H1 (cell line): ENCODE results near the gene MLEC. TPM values are rescaled to one million over a fixed set of nuclear protein-coding genes. Genes with fewer than 3 reads are reported as not detected.

Source experiments
- CTCF ChIA-PET: fragments of 300-600 bp; sonication (Branson Sonifier 250); formaldehyde crosslinking; loops from one replicate; lab custom pipeline; 2021; ENCODE audit not compliant: partially characterized antibody; lab: Charles Lee
- POLR2A ChIA-PET: fragments of 300-600 bp; sonication (Branson Sonifier 250); formaldehyde crosslinking; loops from one replicate; lab custom pipeline; 2021; ENCODE audit warnings: inconsistent platforms; ENCODE audit not compliant: partially characterized antibody; lab: Charles Lee
- DNase-seq, 2 experiments: peaks; one replicate each; pipeline versions ENCODE4 v3.0.0 to v3.0.0-alpha.2; 2010 to 2022; ENCODE audit warnings: low spot score in 2 of 2, low read depth in 1 of 2, mixed read lengths in 1 of 2
- FAIRE-seq: peaks from 2 replicates; lab custom pipeline; 2011; peaks lifted over from hg19 to GRCh38; lab: Jason Lieb, UNC
- H2AFZ ChIP-seq: 2 replicates; pipeline ENCODE4 v1.8.1; 2012; ENCODE audit warnings: low read length, inconsistent platforms
- H2AK5ac ChIP-seq: 2 replicates; pipeline ENCODE4 v1.6.1; 2013; ENCODE audit warnings: low read depth, low read length
- H2BK120ac ChIP-seq: replicated peaks from 2 replicates; pipeline ENCODE3; 2013; ENCODE audit warnings: low read depth, low read length, inconsistent platforms
- H2BK12ac ChIP-seq: 2 replicates; pipeline ENCODE4 v1.6.1; 2013; ENCODE audit warnings: low read depth, low read length
- H2BK15ac ChIP-seq: 2 replicates; pipeline ENCODE4 v1.6.1; 2013; ENCODE audit warnings: low read length
- H2BK20ac ChIP-seq: 2 replicates; pipeline ENCODE4 v1.6.1; 2013; ENCODE audit warnings: low read length
- H2BK5ac ChIP-seq: 2 replicates; pipeline ENCODE4 v1.6.1; 2013; ENCODE audit warnings: low read depth, low read length
- H3K14ac ChIP-seq: 2 replicates; pipeline ENCODE4 v1.6.1; 2013; ENCODE audit warnings: inconsistent platforms; ENCODE audit not compliant: insufficient read length
- H3K18ac ChIP-seq: 2 replicates; pipeline ENCODE4 v1.6.1; 2013; ENCODE audit warnings: low read length; ENCODE audit errors: extremely low read depth
- H3K23ac ChIP-seq: 2 replicates; pipeline ENCODE4 v1.6.1; 2013; ENCODE audit warnings: inconsistent platforms; ENCODE audit not compliant: insufficient read length
- H3K23me2 ChIP-seq: 2 replicates; pipeline ENCODE4 v1.6.1; 2013; ENCODE audit warnings: low read depth, low read length
- H3K27ac ChIP-seq: 2 replicates; pipeline ENCODE4 v1.6.1; 2011; ENCODE audit warnings: low read depth, low read length, inconsistent platforms
- H3K27me3 ChIP-seq, 4 experiments: replicated peaks in 1 of 4; 1 replicate in 1 of 4; 2 replicates in 3 of 4; pipeline versions ENCODE4 v1.6.1 to v1.8.1; 2011 to 2013; ENCODE audit warnings: low read length in 3 of 4, mild to moderate bottlenecking in 3 of 4, inconsistent platforms in 2 of 4, mixed read lengths in 2 of 4, moderate library complexity in 1 of 4; ENCODE audit not compliant: control insufficient read depth in 3 of 4, insufficient read depth in 3 of 4; ENCODE audit errors: extremely low read depth in 1 of 4
- H3K36me3 ChIP-seq, 4 experiments: 2 replicates each; pipeline versions ENCODE4 v1.6.1 to v1.8.1; 2011 to 2013; ENCODE audit warnings: mild to moderate bottlenecking in 4 of 4, low read length in 3 of 4, moderate library complexity in 2 of 4, control low read depth in 1 of 4, inconsistent platforms in 1 of 4; ENCODE audit not compliant: insufficient read depth in 4 of 4, control insufficient read depth in 2 of 4
- H3K4ac ChIP-seq: replicated peaks from 2 replicates; pipeline ENCODE3; 2013; ENCODE audit warnings: low read length, low read depth, mixed read lengths, inconsistent platforms; ENCODE audit not compliant: insufficient read length
- H3K4me1 ChIP-seq, 4 experiments: replicated peaks in 1 of 4; 1 replicate in 1 of 4; 2 replicates in 3 of 4; pipeline versions ENCODE4 v1.6.1 to v1.8.1; 2011 to 2013; ENCODE audit warnings: low read length in 3 of 4, inconsistent platforms in 2 of 4, mixed read lengths in 1 of 4; ENCODE audit not compliant: insufficient read depth in 4 of 4, control insufficient read depth in 3 of 4
- H3K4me2 ChIP-seq, 2 experiments: 2 replicates each; pipeline versions ENCODE4 v1.6.1 to v1.8.1; 2011 to 2013; ENCODE audit warnings: low read depth in 2 of 2, low read length in 2 of 2, control low read depth in 1 of 2, inconsistent platforms in 1 of 2, mild to moderate bottlenecking in 1 of 2; ENCODE audit not compliant: insufficient read depth in 1 of 2
- H3K4me3 ChIP-seq, 4 experiments: fragments of 200-600, 300-600 bp in 1 of 4; sonication (generic), shearing (Covaris generic), sonication (Bioruptor Twin) in 1 of 4; 2 replicates each; pipeline versions ENCODE4 v1.5.1 to v1.8.1; 2011 to 2016; ENCODE audit warnings: low read length in 4 of 4, low read depth in 3 of 4, control low read depth in 2 of 4, inconsistent platforms in 2 of 4, mild to moderate bottlenecking in 2 of 4, mixed read lengths in 1 of 4, moderate library complexity in 1 of 4; ENCODE audit not compliant: insufficient read depth in 2 of 4; ENCODE audit errors: extremely low read depth in 1 of 4
- H3K56ac ChIP-seq: replicated peaks from 2 replicates; pipeline ENCODE3; 2013; ENCODE audit warnings: low read depth, mild to moderate bottlenecking, mixed read lengths, low read length, inconsistent platforms; ENCODE audit not compliant: insufficient read length
- H3K79me1 ChIP-seq: 2 replicates; pipeline ENCODE4 v1.6.1; 2013; ENCODE audit warnings: low read depth, low read length, control low read depth
- H3K79me2 ChIP-seq, 2 experiments: 2 replicates each; pipeline versions ENCODE4 v1.6.1 to v1.8.1; 2012 to 2013; ENCODE audit warnings: low read length in 2 of 2, mild to moderate bottlenecking in 2 of 2, inconsistent platforms in 1 of 2; ENCODE audit not compliant: insufficient read depth in 2 of 2, control insufficient read depth in 1 of 2
- H3K9ac ChIP-seq, 4 experiments: replicated peaks in 1 of 4; 1 replicate in 1 of 4; 2 replicates in 3 of 4; pipeline versions ENCODE4 v1.6.1 to v1.8.1; 2011 to 2013; ENCODE audit warnings: low read depth in 3 of 4, low read length in 3 of 4, control low read depth in 2 of 4, mild to moderate bottlenecking in 2 of 4, moderate library complexity in 2 of 4, inconsistent platforms in 1 of 4; ENCODE audit errors: extremely low read depth in 1 of 4
- H3K9me3 ChIP-seq, 2 experiments: 2 replicates each; pipeline versions ENCODE4 v1.6.1 to v1.8.1; 2012 to 2013; ENCODE audit warnings: mild to moderate bottlenecking in 2 of 2, moderate library complexity in 2 of 2, control low read depth in 1 of 2, inconsistent platforms in 1 of 2, low read depth in 1 of 2, low read length in 1 of 2, mixed read lengths in 1 of 2; ENCODE audit not compliant: insufficient read depth in 2 of 2
- H4K20me1 ChIP-seq, 2 experiments: replicated peaks in 1 of 2; 2 replicates each; pipeline versions ENCODE3 to v1.8.1; 2011 to 2013; ENCODE audit warnings: inconsistent platforms in 2 of 2, low read length in 2 of 2, mild to moderate bottlenecking in 1 of 2; ENCODE audit not compliant: insufficient read depth in 2 of 2, control insufficient read depth in 1 of 2
- H4K5ac ChIP-seq: 2 replicates; pipeline ENCODE4 v1.6.1; 2013; ENCODE audit warnings: low read length, low read depth, mixed read lengths, inconsistent platforms; ENCODE audit not compliant: insufficient read length
- H4K8ac ChIP-seq: 2 replicates; pipeline ENCODE4 v1.8.0; 2013; ENCODE audit warnings: mild to moderate bottlenecking, moderate library complexity, low read length, inconsistent platforms; ENCODE audit not compliant: insufficient read depth; ENCODE audit errors: extremely low read depth
- H4K91ac ChIP-seq: replicated peaks from 2 replicates; pipeline ENCODE3; 2013; ENCODE audit warnings: low read length, mixed read lengths, inconsistent platforms; ENCODE audit not compliant: insufficient read length
- JUN ChIP-seq: IDR thresholded peaks from 2 replicates; pipeline ENCODE4 v1.6.1; 2011; ENCODE audit warnings: low read depth, mild to moderate bottlenecking, improper control_type of control experiment, low read length
- PHF8 ChIP-seq: fragments of 200-600 bp; sonication (generic); conservative IDR thresholded peaks from 2 replicates; pipeline ENCODE4 v1.7.1; 2012; ENCODE audit warnings: low read depth, mild to moderate bottlenecking, inconsistent platforms, low read length, moderate library complexity
- POLR2A ChIP-seq, 2 experiments: IDR thresholded peaks; 1 replicate in 1 of 2; 2 replicates in 1 of 2; pipeline ENCODE4 v1.6.1; 2011; ENCODE audit warnings: low read depth in 2 of 2, low read length in 2 of 2, mild to moderate bottlenecking in 2 of 2; ENCODE audit errors: control extremely low read depth in 1 of 2
- POU5F1 ChIP-seq: IDR thresholded peaks from 2 replicates; pipeline ENCODE4 v1.6.1; 2011; ENCODE audit warnings: low read depth, mild to moderate bottlenecking, low read length, moderate library complexity
- SP2 ChIP-seq: IDR thresholded peaks from 2 replicates; pipeline ENCODE4 v1.6.1; 2012; ENCODE audit warnings: mild to moderate bottlenecking, low read length, inconsistent platforms
- WGBS, 2 experiments: shearing (Covaris generic) in 1 of 2; methylation state at CpG; one replicate each; pipeline versions ENCODE4 v1.1.6 to v1.1.7; 2013 to 2015; ENCODE audit warnings: low lambda C conversion rate in 2 of 2, mixed read lengths in 2 of 2, inconsistent platforms in 1 of 2, low coverage in 1 of 2, missing lambda C conversion rate in 1 of 2; ENCODE audit not compliant: insufficient replicate concordance in 2 of 2, insufficient coverage in 1 of 2, insufficient read length in 1 of 2; ENCODE audit errors: extremely low coverage in 1 of 2, missing lambda C conversion rate in 1 of 2; 5-methylcytosine and 5-hydroxymethylcytosine counted together
- polyA plus RNA-seq, 7 experiments: library from polyadenylated mRNA; depleted of rRNA in 3 of 7; stranded (reverse) in 5 of 7; unstranded in 2 of 7; fragments of >200 nt in 5 of 7; fragments of 200-250 nt in 2 of 7; gene quantifications; 1 replicate in 5 of 7; 2 replicates in 1 of 7; 4 replicates in 1 of 7; pipeline versions ENCODE4 v1.2.1 to v1.2.3, GENCODE V29; 2011 to 2013; ENCODE audit warnings: missing spikeins in 2 of 7, mixed read lengths in 2 of 7
- total RNA-seq: library from RNA; stranded (reverse); fragmentation: NEBNext Ultra II Directional; extraction: Animal tissue kit (Norgen Biotek cat#: 25700); gene quantifications from 2 replicates; pipeline ENCODE4 v1.2.1, GENCODE V29; 2021

Gene MLEC
- total and polyA plus RNA-seq, 2 of the 8 experiments (the other 6 are each of a cell fraction or from before 2014, with no cell fraction given), result 37.1 to 260 TPM

DNA sequence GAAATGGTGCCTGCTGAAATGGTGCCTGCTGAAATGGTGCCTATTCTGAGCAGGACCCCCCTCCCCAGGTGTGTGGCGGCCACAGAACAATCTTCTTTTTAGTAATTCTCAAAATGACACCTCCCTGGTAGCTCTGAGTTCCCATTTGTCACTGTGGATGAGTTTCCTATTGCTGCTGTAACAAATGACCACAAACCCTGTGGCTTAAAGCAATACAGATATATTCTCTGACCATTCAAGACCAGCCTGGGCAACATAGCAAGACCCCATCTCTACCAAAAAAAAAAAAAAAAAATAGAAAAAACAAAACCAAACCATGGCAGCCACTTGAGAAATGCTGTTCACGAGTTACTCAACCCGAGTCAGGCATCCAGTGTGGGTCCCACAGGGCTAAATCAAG, 46.6 kb downstream of the MLEC start:
- FAIRE-seq (no peak), DNase-seq (no peak)
- H2AK5ac ChIP-seq, result no peak overlapping the region
- no peaks in the 10 kb centered on the region for H3K4me1 ChIP-seq
- ChIA-PET CTCF (interaction anchor here (0.6 to 1.1 kb wide), 4 partner anchors 28 to 299 kb away, joined by 3 read pairs; partner anchors contain the start of gene POP5), POLR2A (no interaction called here)
- no peak overlapping the region for H2AFZ ChIP-seq
- H3K4ac ChIP-seq, result no peak overlapping the region
- no peak overlapping the region for H3K4me2 ChIP-seq
- no peak overlapping the region for H2BK120ac ChIP-seq
- no peaks in the 10 kb centered on the region for H4K20me1 ChIP-seq
- no peak overlapping the region for H3K9ac ChIP-seq
- no peak overlapping the region for H2BK20ac ChIP-seq
- no peaks in the 10 kb centered on the region for H3K79me2 ChIP-seq
- no peak overlapping the region for H4K5ac ChIP-seq
- WGBS, 2 experiments, result 87% methylated on average over 3 of the region's 3 CpGs; no CpG with 5 or more reads in 1 of the 2 experiments
- no peak overlapping the region for H3K14ac ChIP-seq
- H3K27me3 ChIP-seq, result no peaks in the 10 kb centered on the region
- no peak overlapping the region for H4K91ac ChIP-seq
- no peak overlapping the region for H2BK12ac ChIP-seq
- no peaks in the 10 kb centered on the region for H3K23me2 ChIP-seq
- H3K9me3 ChIP-seq, result no peaks in the 10 kb centered on the region; a peak in 1 of 4 replicates
- no peaks in the 10 kb centered on the region for H3K79me1 ChIP-seq
- no peaks in the 10 kb centered on the region for H3K36me3 ChIP-seq
- H3K23ac ChIP-seq, result no peak overlapping the region
- no peak overlapping the region for H4K8ac ChIP-seq
- no peak overlapping the region for H3K18ac ChIP-seq
- no peak overlapping the region for H2BK15ac ChIP-seq
- H2BK5ac ChIP-seq, result no peak overlapping the region
- no peak overlapping the region for H3K4me3 ChIP-seq
- no peak overlapping the region for H3K56ac ChIP-seq
- no peak overlapping the region for H3K27ac ChIP-seq
- no peak for TF ChIP-seq POLR2A (IDR thresholded peaks at IDR 0.05; ENCODE audit: control extremely low read depth in 1 of 2, low read depth in 2 of 2, low read length in 2 of 2)
- no peak for TF ChIP-seq PHF8
- no peak for TF ChIP-seq SP2
- TF ChIP-seq JUN, result no peak
- TF ChIP-seq POU5F1, result no peak
